Measurements from ENCODE around the gene C17orf75.

C17orf75 gene

DNA sequence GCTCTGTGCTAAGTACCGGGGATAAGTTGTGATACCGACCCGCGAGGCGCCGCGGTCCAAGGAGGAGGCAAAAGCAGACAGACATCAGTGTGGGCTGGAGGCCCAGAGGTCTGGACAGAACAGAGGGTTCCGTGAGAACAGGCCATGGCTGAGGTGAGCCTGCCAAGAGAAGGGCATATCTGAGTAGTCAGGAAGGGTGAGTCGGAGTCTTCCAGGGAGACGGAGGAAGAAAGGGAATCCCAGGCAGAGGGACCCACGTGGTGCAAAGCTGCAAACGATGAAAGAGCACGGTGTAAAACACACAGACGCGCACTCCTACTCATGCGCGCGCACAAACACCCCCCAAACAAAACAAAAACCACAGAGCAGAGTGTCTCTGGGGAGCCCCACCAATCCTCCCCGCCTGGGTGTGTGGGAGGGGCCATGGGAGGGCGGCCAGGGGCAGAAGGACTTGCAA lies 58.2 kb downstream of the C17orf75 start:
- ChIA-PET POLR2A (ENCODE audit: low non-redundant PET) (no interaction called here), CTCF (no interaction called here)
- H3K27ac ChIP-seq = no peak overlapping the region
- DNase-seq (ENCODE audit: low spot score) = no peak
- TF ChIP-seq, protein P1, sequence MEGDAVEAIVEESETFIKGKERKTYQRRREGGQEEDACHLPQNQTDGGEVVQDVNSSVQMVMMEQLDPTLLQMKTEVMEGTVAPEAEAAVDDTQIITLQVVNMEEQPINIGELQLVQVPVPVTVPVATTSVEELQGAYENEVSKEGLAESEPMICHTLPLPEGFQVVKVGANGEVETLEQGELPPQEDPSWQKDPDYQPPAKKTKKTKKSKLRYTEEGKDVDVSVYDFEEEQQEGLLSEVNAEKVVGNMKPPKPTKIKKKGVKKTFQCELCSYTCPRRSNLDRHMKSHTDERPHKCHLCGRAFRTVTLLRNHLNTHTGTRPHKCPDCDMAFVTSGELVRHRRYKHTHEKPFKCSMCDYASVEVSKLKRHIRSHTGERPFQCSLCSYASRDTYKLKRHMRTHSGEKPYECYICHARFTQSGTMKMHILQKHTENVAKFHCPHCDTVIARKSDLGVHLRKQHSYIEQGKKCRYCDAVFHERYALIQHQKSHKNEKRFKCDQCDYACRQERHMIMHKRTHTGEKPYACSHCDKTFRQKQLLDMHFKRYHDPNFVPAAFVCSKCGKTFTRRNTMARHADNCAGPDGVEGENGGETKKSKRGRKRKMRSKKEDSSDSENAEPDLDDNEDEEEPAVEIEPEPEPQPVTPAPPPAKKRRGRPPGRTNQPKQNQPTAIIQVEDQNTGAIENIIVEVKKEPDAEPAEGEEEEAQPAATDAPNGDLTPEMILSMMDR (conservative IDR thresholded peaks at IDR 0.05; ENCODE audit: low read depth) = no peak

DNA sequence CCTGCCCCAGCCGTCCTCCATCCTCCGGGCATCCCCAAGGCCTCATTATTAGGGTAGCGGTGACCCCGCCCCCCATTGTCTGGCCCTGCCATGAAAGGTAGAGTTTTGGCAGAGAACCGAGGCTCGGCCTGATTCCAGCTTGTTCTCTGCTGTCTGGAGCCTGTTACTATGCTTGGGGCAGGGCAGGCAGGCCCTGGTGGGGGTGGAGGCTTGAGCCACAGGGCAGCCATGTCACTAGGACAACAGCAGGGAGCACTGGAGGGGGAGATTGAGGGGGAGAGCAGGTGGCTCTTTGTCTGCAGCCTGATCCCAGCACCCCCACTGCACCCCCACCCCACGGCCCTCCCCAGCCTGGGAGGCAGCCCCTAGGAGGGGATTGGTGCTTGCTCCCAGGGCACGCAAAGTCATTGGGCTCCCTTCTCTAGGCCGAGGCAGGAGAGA lies 60.9 kb downstream of the C17orf75 start:
- CTCF ChIA-PET = interaction anchor here (0.6 to 0.7 kb wide), 2 partner anchors 38 to 378 kb away, joined by 3 to 4 read pairs; no protein-coding TSS in a partner anchor
- POLR2A ChIA-PET (ENCODE audit: low non-redundant PET) = no interaction called here
- DNase-seq (ENCODE audit: low spot score) = no peak
- no peak overlapping the region for H3K27ac ChIP-seq
- TF ChIP-seq, protein P1 (conservative IDR thresholded peaks at IDR 0.05; ENCODE audit: low read depth) = no peak

DNA sequence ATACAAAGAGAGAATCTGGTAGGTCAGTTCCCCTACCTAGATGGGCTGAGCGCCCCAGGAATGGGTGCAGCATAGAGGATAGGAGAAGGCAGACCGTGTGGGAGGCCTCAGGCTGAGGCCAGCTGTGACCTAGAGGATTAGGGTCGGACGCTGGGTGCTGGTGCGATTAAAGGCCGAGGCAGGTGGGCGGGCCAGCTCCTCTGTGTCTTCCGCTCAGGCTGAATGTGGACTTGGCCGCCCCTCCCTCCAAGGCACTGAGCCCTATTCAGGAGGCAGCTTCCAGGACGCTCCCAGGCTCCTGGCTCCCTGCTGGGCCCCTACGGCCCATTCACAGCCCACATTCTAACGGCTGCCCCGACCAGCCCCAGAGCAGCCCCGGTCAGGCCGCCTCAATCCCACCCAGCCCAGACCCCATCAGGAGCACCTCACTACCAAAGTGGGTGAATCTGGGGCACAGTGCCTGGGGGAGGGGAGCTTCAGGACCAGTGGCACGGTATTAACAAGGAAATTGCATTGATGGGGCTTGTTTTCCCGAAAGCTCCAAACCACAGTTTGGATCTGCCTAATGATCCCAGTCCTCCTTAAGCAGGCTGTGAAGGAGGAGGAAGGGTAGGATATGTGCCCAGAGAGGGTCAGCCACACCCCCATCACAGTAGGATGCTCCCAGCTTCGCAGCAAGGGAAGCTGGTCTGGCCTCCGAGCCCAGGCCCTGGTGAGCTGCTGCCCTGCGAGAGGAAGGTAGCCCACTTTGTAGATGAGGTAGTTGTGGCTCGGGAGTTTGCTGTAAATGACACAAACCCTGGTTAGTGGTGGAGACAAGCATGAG lies 61.9 kb downstream of the C17orf75 start:
- H3K27ac ChIP-seq = no peak overlapping the region
- TF ChIP-seq, protein P1 (conservative IDR thresholded peaks at IDR 0.05; ENCODE audit: low read depth) = no peak
- DNase-seq (ENCODE audit: low spot score) = no peak
- POLR2A ChIA-PET (ENCODE audit: low non-redundant PET) = no interaction called here
- CTCF ChIA-PET = interaction anchor here (0.7 kb wide), 1 partner anchor 39 kb away, joined by 4 read pairs; no protein-coding TSS in a partner anchor

DNA sequence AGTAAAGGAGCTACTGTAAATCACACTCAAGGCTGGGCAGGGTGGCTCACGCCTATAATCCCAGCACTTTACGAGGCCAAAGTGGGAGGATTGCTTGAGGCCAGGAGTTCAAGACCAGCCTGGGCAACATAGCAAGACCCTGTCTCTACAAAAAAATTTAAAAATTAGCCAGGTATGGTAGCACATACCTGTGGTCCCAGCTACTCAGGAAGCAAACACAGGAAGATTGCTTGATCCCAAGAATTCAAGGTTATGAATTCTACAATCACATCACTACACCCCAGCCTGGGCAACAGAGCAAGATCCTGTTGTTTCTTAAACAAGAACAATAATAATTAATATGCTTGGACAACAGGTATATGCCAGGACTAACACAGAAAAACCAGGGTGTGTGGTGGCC lies 63.2 kb downstream of the C17orf75 start:
- H3K27ac ChIP-seq = no peak overlapping the region
- CTCF ChIA-PET = interaction anchor here (0.8 kb wide), 1 partner anchor 13 kb away, joined by 4 read pairs; no protein-coding TSS in a partner anchor
- TF ChIP-seq, protein P1 (conservative IDR thresholded peaks at IDR 0.05; ENCODE audit: low read depth) = no peak
- DNase-seq (ENCODE audit: low spot score) = no peak
- POLR2A ChIA-PET (ENCODE audit: low non-redundant PET) = no interaction called here

Measured in RWPE1 (cell line).